ENCODE results near the gene TSGA10IP. TPM values are rescaled to one million over a fixed set of nuclear protein-coding genes. Genes with fewer than 3 reads are reported as not detected.
A peak's percentile ranks its signal among the peaks of the same experiment; 100 is the strongest.

Gene TSGA10IP
- total RNA-seq, 1 donor from 2014 or later: not detected

- DNase-seq: no peak
Observed at GRCh38 chr11:65977621-65978390, 32.5 kb downstream of the TSGA10IP start.

DNA sequence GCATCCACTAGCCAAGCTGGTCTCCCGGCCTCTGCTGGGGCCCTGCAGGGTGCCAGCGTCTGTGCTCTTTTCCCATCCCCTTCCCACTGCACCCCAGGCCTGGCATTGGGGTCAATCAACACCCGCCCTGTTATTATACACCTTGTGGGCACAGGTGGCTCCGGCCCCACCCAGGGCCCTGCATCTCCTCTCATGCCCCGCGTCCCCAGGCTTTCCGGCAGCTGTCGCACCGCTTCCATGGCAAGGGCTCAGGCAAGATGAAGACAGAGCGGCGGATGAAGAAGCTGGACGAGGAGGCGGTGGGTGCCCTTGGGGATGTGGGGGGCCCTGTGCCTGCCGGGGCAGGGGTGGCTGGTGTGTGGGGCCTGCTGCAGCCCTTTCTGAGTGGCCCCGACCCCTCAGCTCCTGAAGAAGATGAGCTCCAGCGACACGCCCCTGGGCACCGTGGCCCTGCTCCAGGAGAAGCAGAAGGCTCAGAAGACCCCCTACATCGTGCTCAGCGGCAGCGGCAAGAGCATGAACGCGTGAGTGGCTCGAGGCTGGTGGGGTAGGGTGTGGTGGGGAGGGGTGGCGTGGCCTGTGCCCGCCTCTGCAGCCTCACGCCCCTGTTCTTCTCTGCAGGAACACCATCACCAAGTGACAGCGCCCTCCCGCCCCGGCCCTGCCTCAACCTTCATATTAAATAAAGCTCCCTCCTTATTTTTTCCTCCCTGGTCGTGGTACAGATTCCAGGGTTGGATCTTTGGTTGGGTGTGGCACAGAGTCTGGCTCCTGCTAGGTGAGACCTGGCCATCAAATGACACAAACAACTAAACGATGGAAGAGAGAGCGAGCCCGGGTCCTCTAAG lies 33.3 kb downstream of the TSGA10IP start:
- no peak for DNase-seq

GRCh38 chr11:65979261-65979759 lies 34.0 kb downstream of the TSGA10IP start:
- no peak for DNase-seq

- no peak for DNase-seq
Observed at GRCh38 chr11:65981101-65981740, 35.9 kb downstream of the TSGA10IP start.

- no peak for DNase-seq
Observed at GRCh38 chr11:65981972-65982823, 36.9 kb downstream of the TSGA10IP start.

- no peak for DNase-seq
Observed at GRCh38 chr11:65982824-65983588, 37.7 kb downstream of the TSGA10IP start.

DNA sequence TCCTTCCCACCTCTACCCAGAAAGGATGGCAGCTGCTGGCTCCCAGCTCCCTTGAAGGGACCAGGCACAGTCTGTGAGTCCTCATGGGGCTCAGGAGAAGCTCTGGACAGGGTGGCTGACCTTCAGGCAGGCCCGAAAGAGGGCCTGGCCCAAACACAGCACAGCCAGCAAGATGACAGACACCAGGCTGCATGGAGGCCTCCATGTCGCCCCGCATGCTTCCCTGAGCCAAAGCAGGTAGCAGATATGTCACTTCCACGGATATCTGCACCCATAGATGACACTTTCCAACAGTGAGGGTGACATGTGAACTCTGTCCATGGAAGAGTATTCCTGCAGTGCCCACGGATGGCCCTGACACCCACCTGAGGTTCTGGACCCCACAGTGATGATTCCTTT lies 38.3 kb downstream of the TSGA10IP start:
- no peak for DNase-seq

DNA sequence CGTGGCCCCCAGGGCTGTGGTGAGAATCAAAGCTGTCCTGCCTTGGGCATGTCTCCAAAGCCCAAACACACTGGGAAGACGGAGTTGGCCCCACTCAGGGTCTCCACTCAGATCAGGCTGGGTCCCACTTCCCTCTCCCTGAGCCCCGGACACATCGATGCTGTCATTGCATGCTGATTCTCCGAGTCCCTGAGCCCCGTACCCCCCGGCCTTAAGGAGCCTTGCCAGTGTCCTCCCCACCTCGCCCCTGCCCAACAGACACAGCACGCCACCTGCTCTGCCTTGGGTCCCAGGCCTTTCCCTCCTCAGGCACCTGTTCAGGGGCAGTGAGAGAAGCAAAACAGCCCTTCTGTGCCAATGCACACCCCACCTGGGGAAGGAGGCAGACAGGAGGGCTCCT lies 42.1 kb downstream of the TSGA10IP start:
- no peak for DNase-seq

GRCh38 chr11:65988791-65989592 lies 43.7 kb downstream of the TSGA10IP start:
- peak; percentile 92 for DNase-seq

GRCh38 chr11:65992056-65992455 lies 46.8 kb downstream of the TSGA10IP start:
- no peak for DNase-seq

GRCh38 chr11:65997286-65997685 lies 52.0 kb downstream of the TSGA10IP start:
- DNase-seq: no peak

DNA sequence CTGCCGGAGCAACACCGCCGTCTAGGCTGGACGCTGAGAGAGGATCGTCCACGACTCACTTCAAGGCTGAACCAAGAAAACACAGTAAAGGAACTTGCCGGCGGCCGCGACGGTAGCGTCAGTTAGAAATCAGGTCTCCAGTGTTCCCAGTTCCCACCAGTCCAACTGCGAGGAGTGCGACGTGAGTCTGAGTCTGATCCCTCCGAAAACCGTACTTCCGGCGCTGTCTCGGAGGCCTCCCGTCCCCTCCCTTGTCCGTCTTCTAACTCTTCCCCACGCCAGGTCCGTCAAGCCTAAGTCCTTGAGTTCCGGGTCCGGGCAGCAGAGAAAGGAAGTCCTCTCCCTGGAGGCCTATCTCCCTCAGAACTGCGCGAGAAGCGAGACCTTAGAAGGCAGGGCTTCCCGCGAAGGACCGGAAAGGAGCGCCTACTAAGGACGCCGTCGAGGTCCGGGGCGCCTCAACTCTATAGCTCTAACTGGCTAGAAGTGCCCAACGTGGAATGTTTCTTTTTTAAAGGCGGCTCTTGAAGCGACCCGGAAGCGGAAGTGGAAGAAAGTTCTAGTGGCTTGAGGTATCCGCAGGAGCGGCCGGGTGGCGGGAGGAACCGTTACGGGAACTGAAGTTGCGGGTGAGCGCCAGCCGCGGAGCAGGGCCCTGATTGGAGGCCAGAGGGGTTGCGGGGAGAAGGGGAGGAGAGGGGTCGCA lies 56.8 kb downstream of the TSGA10IP start, which contains the start of the genes BANF1 and EIF1AD:
Gene BANF1 (plus strand): TSS at position 562 of the 706 bp plus-strand sequence. CDS start 748 bp downstream, outside the sequence.
Gene EIF1AD (minus strand): TSS at position 216 of the 706 bp plus-strand sequence. CDS start 1,768 bp downstream, outside the sequence.
- peak; percentile 98 for DNase-seq

GRCh38 chr11:66002648-66003225 lies 57.5 kb downstream of the TSGA10IP start:
- no peak for DNase-seq

DNA sequence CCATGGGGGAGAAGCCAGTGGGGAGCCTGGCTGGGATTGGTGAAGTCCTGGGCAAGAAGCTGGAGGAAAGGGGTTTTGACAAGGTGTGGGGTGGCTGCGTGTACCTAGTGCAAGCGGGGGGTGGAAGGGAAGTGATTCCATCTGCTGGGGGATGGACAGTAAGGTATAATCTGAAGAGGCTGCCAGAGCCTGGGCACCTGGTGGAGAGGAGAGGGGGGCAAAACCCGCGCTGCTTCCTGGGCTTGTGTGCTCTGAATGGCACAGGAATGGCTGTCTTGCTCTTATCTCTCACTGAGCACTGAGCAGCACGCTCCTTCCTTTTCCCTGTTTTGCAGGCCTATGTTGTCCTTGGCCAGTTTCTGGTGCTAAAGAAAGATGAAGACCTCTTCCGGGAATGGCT lies 58.0 kb downstream of the TSGA10IP start:
- no peak for DNase-seq

DNA sequence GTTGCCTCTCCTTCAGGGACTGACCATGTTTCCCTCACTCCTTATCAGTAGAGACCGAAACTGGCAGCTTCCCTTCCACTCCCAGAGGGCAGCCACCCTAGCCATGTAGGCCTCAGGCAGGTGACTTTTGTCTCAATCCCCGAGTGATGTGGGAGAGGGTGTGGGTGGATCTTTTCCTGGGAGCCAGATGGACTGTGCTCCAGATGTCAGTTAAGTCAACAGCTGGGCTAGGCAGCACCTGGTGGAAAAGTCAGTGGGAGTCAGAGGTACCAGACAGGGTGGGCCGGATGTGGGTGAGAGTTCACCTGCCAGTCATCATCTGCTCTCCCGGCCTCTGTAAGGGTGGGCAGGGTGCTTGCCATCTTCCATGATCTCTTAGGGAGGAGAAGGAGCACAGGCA lies 58.9 kb downstream of the TSGA10IP start:
- DNase-seq: no peak

GRCh38 chr11:66006134-66006890 lies 61.0 kb downstream of the TSGA10IP start:
- DNase-seq: no peak

DNA sequence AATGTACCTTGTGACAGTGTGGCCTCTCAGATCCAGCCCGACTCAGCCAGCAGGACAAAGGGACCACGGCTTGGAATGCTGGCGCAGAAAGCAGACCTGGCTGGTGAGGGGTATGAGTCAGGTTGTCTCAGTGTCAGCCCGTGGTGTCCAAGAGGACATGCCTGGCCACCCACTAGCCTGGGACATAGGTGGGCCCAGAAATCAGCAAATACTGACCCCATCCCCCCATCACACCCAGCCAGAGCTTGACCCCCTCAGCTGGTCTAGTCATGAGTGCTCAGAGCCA lies 61.6 kb downstream of the TSGA10IP start:
- DNase-seq: no peak

GRCh38 chr11:66007201-66007634 lies 61.9 kb downstream of the TSGA10IP start:
- no peak for DNase-seq

All from skin of body (tissue), 2 donors.